Psoas muscle (tissue), 8 donors: ENCODE measurements around the gene CAMK2B. TPM values are rescaled to one million over a fixed set of nuclear protein-coding genes. Genes with fewer than 3 reads are reported as not detected.

Experiments
- ATAC-seq, 4 donors: fragments of 200-7000 bp; cut with Tn5 transposase; one replicate each; pipeline ENCODE4 v1.9.1; 2020; ENCODE audit warnings: moderate library complexity in 3 of 4, mild to moderate bottlenecking in 2 of 4
- DNase-seq, 2 donors: peaks; one replicate each; pipeline ENCODE4 v3.0.0-alpha.2; 2020
- H3K27ac ChIP-seq: fragments of 200-600 bp; one replicate; pipeline ENCODE4 v1.8.0; 2022
- H3K27me3 ChIP-seq, 3 donors: fragments of 200-600 bp in 1 of 3; one replicate each; pipeline versions ENCODE4 v1.6.1 to v1.8.0; 2013 to 2022; ENCODE audit warnings: low read length in 2 of 3, mild to moderate bottlenecking in 2 of 3, moderate library complexity in 1 of 3; ENCODE audit not compliant: insufficient read depth in 3 of 3
- H3K36me3 ChIP-seq, 2 donors: fragments of 200-600 bp in 1 of 2; one replicate each; pipeline versions ENCODE4 v1.6.1 to v1.8.0; 2013 to 2022; ENCODE audit warnings: low read depth in 1 of 2, mild to moderate bottlenecking in 1 of 2, moderate library complexity in 1 of 2; ENCODE audit not compliant: insufficient read depth in 1 of 2
- H3K4me1 ChIP-seq: fragments of 200-600 bp; one replicate; pipeline ENCODE4 v1.8.0; 2022
- H3K4me3 ChIP-seq: fragments of 200-600 bp; one replicate; pipeline ENCODE4 v1.8.0; 2022; ENCODE audit warnings: mild to moderate bottlenecking
- H3K9me3 ChIP-seq: fragments of 200-600 bp; one replicate; pipeline ENCODE4 v1.8.0; 2022
- WGBS, 3 donors: extraction: QIAGEN DNeasy Blood & Tissue Kit; methylation state at CpG; one replicate each; pipeline versions ENCODE4 v1.1.6 to v1.1.7; 2013; 5-methylcytosine and 5-hydroxymethylcytosine counted together
- intact Hi-C, 2 donors: fragments of 100-400 bp; cut with DNase I; formaldehyde crosslinking; loops; one replicate each; pipeline versions ENCODE4 v1.11.0 to v1.14.2; 2022
- polyA plus RNA-seq, 3 donors: library from polyadenylated mRNA; stranded (reverse); fragments of 200-250 nt; gene quantifications; one replicate each; pipeline ENCODE4 v1.2.3, GENCODE V29; 2013
- total RNA-seq, 4 donors: library from RNA; stranded (reverse); fragmentation: NEBNext Ultra II Directional in 2 of 4; extraction: Animal tissue kit (Norgen Biotek cat#: 25700) in 2 of 4; gene quantifications; one replicate each; pipeline versions ENCODE4 v1.2.1 to v1.2.4, GENCODE V29; 2021 to 2023
- TF ChIP-seq, protein P1 (sequence below): fragments of 200-600 bp; IDR thresholded peaks from one replicate; pipeline ENCODE4 v1.8.0; 2022; ENCODE audit warnings: antibody characterized with exemption
- donor health status: healthy with polysubstance abuse.
- donor health status: DM: no; HTN: no; CAD: no; lungs with moderate emphysema.
- donor health status: Bipolar disorder and iron deficiency.
- donor health status: healthy.
- donor health status: DM: yes; HTN: yes; CAD: no.
- donor health status: DM: no; HTN: no; CAD: no.
- donor health status: DM: no; HTN: no; CAD: no.
- donor health status: DM: yes; HTN: yes; CAD: no.

The CAMK2B gene
- total and polyA plus RNA-seq, 7 donors = 14.5 to 81.4 (median 50.0) TPM

DNA sequence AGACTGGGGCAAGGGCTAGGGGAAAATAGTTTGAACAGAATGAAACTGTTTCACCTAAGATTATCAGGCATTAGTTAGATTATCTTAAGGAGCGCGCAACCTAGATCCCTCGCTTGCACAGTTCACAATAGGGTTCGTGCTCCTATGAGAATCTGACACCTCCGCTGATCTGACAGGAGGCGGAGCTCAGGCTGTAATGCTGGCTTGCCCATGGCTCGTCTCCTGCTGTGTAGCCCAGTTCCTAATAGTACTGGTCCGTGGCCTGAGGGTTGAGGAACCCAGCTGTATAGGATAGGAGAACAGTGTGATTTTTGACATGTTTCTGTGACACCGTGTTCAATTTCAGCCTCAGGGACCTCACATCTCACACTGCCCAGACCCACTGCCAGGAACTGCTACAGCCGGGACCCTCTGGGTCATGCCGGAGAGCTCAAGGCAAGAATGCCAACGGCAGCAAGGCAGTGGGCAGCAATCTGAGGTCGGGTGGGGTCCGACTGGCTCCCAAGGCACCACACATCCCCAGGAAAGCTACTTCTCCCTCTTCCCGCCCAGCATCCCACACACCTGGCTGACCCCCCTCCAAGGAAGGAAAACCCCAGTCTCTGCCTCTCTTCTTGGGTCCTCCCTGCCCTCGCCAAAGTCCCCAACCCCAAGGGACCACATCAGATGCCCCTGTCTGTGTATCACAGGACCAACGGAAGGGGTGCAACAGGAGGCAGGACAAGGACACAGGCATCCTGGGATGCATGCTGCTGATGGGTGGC lies 31.7 kb downstream of the CAMK2B start:
- Histone ChIP-seq H3K27me3 (no peaks in the 10 kb centered on the region), H3K4me1 (peaks cover 33% of the 10 kb centered on the region), H3K9me3 (no peaks in the 10 kb centered on the region), H3K27ac (no peak overlapping the region), H3K4me3 (no peak overlapping the region), H3K36me3 (no peaks in the 10 kb centered on the region)
- TF ChIP-seq, protein P1, sequence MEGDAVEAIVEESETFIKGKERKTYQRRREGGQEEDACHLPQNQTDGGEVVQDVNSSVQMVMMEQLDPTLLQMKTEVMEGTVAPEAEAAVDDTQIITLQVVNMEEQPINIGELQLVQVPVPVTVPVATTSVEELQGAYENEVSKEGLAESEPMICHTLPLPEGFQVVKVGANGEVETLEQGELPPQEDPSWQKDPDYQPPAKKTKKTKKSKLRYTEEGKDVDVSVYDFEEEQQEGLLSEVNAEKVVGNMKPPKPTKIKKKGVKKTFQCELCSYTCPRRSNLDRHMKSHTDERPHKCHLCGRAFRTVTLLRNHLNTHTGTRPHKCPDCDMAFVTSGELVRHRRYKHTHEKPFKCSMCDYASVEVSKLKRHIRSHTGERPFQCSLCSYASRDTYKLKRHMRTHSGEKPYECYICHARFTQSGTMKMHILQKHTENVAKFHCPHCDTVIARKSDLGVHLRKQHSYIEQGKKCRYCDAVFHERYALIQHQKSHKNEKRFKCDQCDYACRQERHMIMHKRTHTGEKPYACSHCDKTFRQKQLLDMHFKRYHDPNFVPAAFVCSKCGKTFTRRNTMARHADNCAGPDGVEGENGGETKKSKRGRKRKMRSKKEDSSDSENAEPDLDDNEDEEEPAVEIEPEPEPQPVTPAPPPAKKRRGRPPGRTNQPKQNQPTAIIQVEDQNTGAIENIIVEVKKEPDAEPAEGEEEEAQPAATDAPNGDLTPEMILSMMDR = no peak
- ATAC-seq (peak; percentile 26 to 86 (median 68)), DNase-seq (peak in 1 of 2 donors; percentile 58)
- intact Hi-C loops = no loop called here
- WGBS, 3 donors = 31 to 48% (median 31%) methylated on average over 17 of the region's 17 CpGs

DNA sequence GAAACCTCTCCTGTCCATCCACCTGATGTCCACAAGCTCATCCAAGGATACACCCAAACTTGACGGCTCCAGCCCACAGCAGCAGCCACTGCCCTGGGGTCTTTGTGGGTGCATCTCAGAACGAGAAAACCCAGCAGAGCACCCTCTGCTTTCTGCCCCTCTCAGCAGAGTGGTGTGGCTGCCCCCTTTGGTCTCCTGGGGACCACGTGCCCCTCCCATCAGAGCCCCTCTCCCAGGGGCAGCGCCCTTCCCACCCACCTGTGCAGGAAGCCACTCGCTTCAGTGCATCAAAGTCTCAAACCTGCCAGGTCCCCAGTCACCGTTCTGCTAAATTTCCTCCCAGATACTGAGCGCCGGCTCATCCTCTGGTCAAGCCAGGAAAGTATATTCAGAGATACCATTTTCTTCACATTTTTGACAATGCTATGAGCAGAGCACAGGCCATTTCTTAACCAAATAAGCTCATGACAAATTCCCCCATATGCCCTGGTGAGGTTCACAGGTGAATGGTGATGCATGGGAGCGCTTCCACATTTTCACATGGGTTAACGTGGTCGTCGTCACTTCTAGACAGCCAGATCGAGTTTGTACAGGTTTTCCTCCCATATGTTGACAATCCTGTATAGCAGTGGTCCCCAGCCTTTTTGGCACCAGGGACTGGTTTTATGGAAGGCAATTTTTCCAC lies 32.4 kb downstream of the CAMK2B start:
- TF ChIP-seq, protein P1 = no peak
- H3K27me3 ChIP-seq = no peaks in the 10 kb centered on the region
- intact Hi-C loops = no loop called here
- DNase-seq (peak in 1 of 2 donors; percentile 26), ATAC-seq (no peak)
- no peak overlapping the region for H3K4me3 ChIP-seq
- peaks cover 33% of the 10 kb centered on the region for H3K4me1 ChIP-seq
- no peak overlapping the region for H3K27ac ChIP-seq
- no peaks in the 10 kb centered on the region for H3K36me3 ChIP-seq
- WGBS, 3 donors = 61 to 69% (median 65%) methylated on average over 13 of the region's 13 CpGs
- H3K9me3 ChIP-seq = no peaks in the 10 kb centered on the region

DNA sequence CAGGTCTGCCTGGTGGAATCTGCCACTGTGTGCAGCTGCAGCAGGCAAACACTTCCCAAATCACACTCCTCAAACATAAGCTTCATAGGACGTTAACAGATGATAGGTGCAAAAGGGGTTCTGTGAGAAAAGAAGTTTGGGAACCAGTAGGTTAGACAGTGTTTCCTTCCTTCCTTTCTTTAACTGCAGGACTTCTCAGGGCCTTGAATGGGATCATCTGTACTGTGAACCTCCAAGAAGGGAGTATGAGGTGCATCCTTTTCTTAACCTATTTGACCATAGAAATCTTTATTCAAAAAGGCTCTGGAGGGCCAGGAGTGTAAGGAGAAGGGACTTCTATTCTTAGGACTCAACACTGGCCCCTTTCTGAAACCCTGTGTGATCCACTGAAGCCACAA lies 33.0 kb downstream of the CAMK2B start:
- DNase-seq (no peak), ATAC-seq (no peak)
- no peaks in the 10 kb centered on the region for H3K36me3 ChIP-seq
- WGBS, 3 donors = 31 to 85% (median 66%) methylated on average over 1 of the region's 1 CpG
- intact Hi-C loops = no loop called here
- no peak overlapping the region for H3K4me3 ChIP-seq
- H3K27ac ChIP-seq = no peak overlapping the region
- no peaks in the 10 kb centered on the region for H3K27me3 ChIP-seq
- TF ChIP-seq, protein P1 = no peak
- no peaks in the 10 kb centered on the region for H3K9me3 ChIP-seq
- peaks cover 33% of the 10 kb centered on the region for H3K4me1 ChIP-seq

DNA sequence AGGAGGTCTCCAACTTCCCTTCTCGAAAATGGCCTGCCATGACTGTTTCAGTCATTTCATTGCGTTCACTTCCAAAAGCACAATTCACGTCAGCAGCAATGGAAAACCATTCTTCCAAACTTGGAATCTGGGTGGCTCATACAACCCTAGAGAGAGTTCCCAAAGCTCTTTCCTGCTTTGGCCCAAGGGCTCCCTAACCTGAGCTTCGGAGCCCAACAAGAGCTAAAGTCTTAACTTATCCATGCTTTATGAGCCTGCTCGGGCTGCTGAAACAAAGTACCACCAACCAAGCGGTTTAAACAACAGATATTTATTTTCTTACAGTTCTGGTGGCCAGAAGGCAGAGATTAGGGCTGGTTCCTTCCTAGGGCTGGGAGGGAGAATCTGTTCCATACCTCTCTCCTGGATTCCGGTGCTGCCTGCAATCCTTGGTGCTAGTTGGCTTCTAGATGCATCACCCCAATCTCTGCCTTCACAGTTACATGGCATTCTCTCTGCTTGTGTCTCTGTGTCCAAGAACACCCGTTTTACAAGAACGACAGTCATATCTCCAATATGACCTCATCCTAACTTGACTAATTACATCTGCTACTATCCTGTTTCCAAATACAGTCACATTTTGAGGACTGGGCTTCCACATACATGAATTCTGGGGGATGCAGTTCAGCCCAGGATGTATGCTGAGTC lies 33.5 kb downstream of the CAMK2B start:
- peaks cover 34% of the 10 kb centered on the region for H3K4me1 ChIP-seq

More for the DNA sequence above, 33.5 kb downstream of the CAMK2B start:
- DNase-seq = peak in 1 of 2 donors; percentile 17
- Histone ChIP-seq H3K36me3 (no peaks in the 10 kb centered on the region), H3K4me3 (no peak overlapping the region), H3K9me3 (no peaks in the 10 kb centered on the region), H3K27ac (peak overlapping the region; percentile 16), H3K27me3 (no peaks in the 10 kb centered on the region)
- intact Hi-C loops = no loop called here
- TF ChIP-seq, protein P1 = no peak
- 75 to 83% (median 82%) methylated on average over 9 of the region's 9 CpGs for WGBS, 3 donors
- no peak for ATAC-seq
